Tibial artery (tissue), 4 donors: ENCODE measurements around the gene SDR42E1.

Experiments used
- DNase-seq, 2 donors: peaks; one replicate each; pipeline ENCODE4 v3.0.0-alpha.2; 2019
- H3K27ac ChIP-seq, 2 donors: fragments of 200-600 bp; sonication (generic) in 1 of 2; 1 replicate in 1 of 2; 2 replicates in 1 of 2; pipeline ENCODE4 v1.5.1; 2018 to 2019; ENCODE audit warnings: mild to moderate bottlenecking in 1 of 2
- H3K27me3 ChIP-seq, 2 donors: fragments of 200-600 bp; sonication (generic) in 1 of 2; one replicate each; pipeline versions ENCODE4 v1.5.1 to v1.6.0; 2016 to 2019
- H3K36me3 ChIP-seq, 3 donors: fragments of 200-600 bp; sonication (generic) in 2 of 3; one replicate each; pipeline ENCODE4 v1.5.1; 2016 to 2019; ENCODE audit warnings: mild to moderate bottlenecking in 2 of 3
- H3K4me1 ChIP-seq, 4 donors: fragments of 200-600 bp; sonication (generic) in 2 of 4; 1 replicate in 3 of 4; 2 replicates in 1 of 4; pipeline ENCODE4 v1.5.1; 2016 to 2019
- H3K4me3 ChIP-seq, 2 donors: fragments of 200-600 bp; sonication (generic) in 1 of 2; 1 replicate in 1 of 2; 2 replicates in 1 of 2; pipeline ENCODE4 v1.5.1; 2018 to 2019; ENCODE audit warnings: mild to moderate bottlenecking in 2 of 2
- H3K9me3 ChIP-seq, 3 donors: fragments of 200-600 bp; sonication (generic) in 1 of 3; one replicate each; pipeline ENCODE4 v1.5.1; 2016 to 2019
- CTCF ChIP-seq, 2 experiments: fragments of 200-600 bp in 1 of 2; fragments of 450-650 bp in 1 of 2; IDR thresholded peaks; one replicate each; pipeline ENCODE4 v1.5.1; 2017 to 2019; ENCODE audit warnings: antibody characterized with exemption in 2 of 2, mild to moderate bottlenecking in 1 of 2, moderate library complexity in 1 of 2
- intact Hi-C: fragments of 100-400 bp; cut with DNase I; formaldehyde crosslinking; loops from one replicate; pipeline ENCODE4 v1.15.0; 2023; ENCODE audit warnings: low total_unique reads

Gene SDR42E1

GRCh38 chr16:81940781-81941560 lies 70.3 kb downstream of the SDR42E1 start:
- peak; percentile 26 to 40 for TF ChIP-seq CTCF (IDR thresholded peaks at IDR 0.05)
- Histone ChIP-seq H3K36me3 (peaks cover 0 to 9% (median 0%) of the 10 kb centered on the region in 3 donors), H3K4me1 (no peaks in the 10 kb centered on the region), H3K9me3 (no peaks in the 10 kb centered on the region), H3K27me3 (peaks cover 0 to 24% of the 10 kb centered on the region in 2 donors), H3K27ac (no peak overlapping the region), H3K4me3 (no peak overlapping the region)
- DNase-seq, result peak in 1 of 2 donors; percentile 13
- intact Hi-C loops, result no loop called here

GRCh38 chr16:81939164-81940056 lies 71.9 kb downstream of the SDR42E1 start:
- Histone ChIP-seq H3K27me3 (peaks cover 0 to 24% of the 10 kb centered on the region in 2 donors), H3K9me3 (no peaks in the 10 kb centered on the region), H3K4me1 (no peaks in the 10 kb centered on the region), H3K27ac (no peak overlapping the region), H3K36me3 (peaks cover 0 to 9% (median 0%) of the 10 kb centered on the region in 3 donors), H3K4me3 (no peak overlapping the region)
- TF ChIP-seq CTCF (IDR thresholded peaks at IDR 0.05), result no peak
- intact Hi-C loops, result no loop called here
- peak in 1 of 2 donors; percentile 24 for DNase-seq
